Astrocyte of the spinal cord (primary cell): ENCODE data around the gene ZNRF3.

Source experiments
- DNase-seq: peaks from one replicate; pipeline ENCODE4 v3.0.0; 2011; ENCODE audit warnings: low read depth, low spot score
- H3K4me3 ChIP-seq: 2 replicates; pipeline ENCODE4 v1.5.1; 2011; ENCODE audit warnings: low read depth, mild to moderate bottlenecking, low read length, moderate library complexity
- CTCF ChIP-seq: IDR thresholded peaks from 2 replicates; pipeline ENCODE4 v1.5.1; 2012; ENCODE audit warnings: low read depth, mild to moderate bottlenecking, low read length, inconsistent platforms
- in situ Hi-C: cut with HindIII; loops from 2 replicates; pipeline ENCODE4 v1.10.0; 2017; ENCODE audit warnings: low sequenced_read_pairs

Gene ZNRF3

GRCh38 chr22:29098296-29098695 lies 214.9 kb downstream of the ZNRF3 start:
- TF ChIP-seq CTCF: no peak
- DNase-seq: no peak
- in situ Hi-C loops: no loop called here
- no peak overlapping the region for H3K4me3 ChIP-seq

DNA sequence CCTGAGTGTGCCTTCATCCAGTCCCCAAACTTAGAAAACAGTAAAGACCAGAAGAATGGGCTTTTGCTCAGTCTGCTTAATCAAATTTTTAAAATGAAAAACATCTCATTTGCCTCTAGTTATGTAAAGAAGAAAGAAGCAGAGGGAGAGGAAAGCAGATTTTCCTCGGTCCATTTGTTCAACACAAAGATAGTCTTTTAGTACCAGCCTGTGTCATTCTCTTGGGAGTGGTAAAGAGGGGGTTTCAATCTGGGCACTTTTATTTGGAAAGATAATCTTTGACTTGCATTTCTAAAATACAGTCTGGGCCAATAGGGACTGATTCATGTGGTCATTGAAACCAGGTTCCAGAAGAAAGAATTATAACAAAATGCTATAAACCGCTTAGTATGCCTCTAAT lies 218.9 kb downstream of the ZNRF3 start:
- DNase-seq: no peak
- no peak for TF ChIP-seq CTCF
- in situ Hi-C loops: no loop called here
- H3K4me3 ChIP-seq: no peak overlapping the region

GRCh38 chr22:29103121-29103520 lies 219.7 kb downstream of the ZNRF3 start:
- no peak for TF ChIP-seq CTCF
- H3K4me3 ChIP-seq: no peak overlapping the region
- in situ Hi-C loops: no loop called here
- DNase-seq: no peak

- no peak overlapping the region for H3K4me3 ChIP-seq
- in situ Hi-C loops: no loop called here
- no peak for DNase-seq
- no peak for TF ChIP-seq CTCF
Measured at GRCh38 chr22:29105468-29105867, 222.1 kb downstream of the ZNRF3 start.

DNA sequence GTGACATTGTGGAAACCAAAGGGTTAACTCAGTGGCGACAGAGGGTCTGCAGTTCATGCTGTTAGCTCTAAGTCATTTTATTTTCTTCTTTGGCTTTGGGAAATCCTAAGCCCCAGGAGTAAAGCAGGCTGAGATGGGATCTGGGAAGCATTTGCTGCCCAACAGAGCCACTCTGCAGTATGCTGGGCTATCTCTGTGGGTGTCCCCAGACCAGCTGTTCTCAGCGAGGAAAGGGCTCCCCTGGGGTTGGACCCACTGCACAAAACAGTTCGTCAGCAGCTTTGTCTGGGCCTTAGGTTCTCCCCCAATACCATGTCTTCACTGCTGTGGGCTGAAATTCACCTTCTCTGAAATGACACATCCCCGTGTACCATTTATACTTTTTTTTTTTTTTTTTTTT lies 223.5 kb downstream of the ZNRF3 start:
- no peak for DNase-seq

More for the DNA sequence above, 223.5 kb downstream of the ZNRF3 start:
- TF ChIP-seq CTCF: no peak
- no peak overlapping the region for H3K4me3 ChIP-seq
- in situ Hi-C loops: no loop called here
